Neural progenitor cell (in vitro differentiated cells): ENCODE data around the gene DCTN3.

Experiments used
- EZH2 ChIP-seq: fragments of 200-600 bp; sonication (generic); IDR thresholded peaks from 2 replicates; pipeline ENCODE4 v1.6.1; 2017; ENCODE audit warnings: antibody characterized with exemption, mild to moderate bottlenecking, moderate library complexity
- TF ChIP-seq, protein P1 (sequence below): fragments of 200-600 bp; sonication (generic); IDR thresholded peaks from 2 replicates; pipeline ENCODE4 v1.5.1; 2017; ENCODE audit warnings: antibody characterized with exemption, mild to moderate bottlenecking

DNA sequence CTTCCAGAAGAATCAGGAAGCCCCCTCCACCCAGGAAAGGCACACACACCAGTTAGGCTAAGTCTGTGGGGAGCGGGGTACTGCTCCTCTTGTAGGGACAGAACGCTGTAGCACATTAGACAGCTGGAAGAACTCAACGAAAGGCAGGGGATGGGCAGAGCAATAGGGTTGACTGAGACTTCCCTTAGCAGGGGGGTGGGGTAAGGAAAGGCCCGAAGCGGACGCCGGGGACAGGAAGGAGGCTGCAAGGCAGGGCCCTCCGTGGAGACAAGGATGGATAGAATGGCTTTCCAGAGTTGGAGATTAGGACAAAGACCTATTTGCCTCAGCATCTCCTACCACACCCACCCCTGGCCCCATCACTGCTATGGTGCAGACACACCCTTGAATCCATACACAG is 45.1 kb downstream of the DCTN3 start:
- TF ChIP-seq, protein P1, sequence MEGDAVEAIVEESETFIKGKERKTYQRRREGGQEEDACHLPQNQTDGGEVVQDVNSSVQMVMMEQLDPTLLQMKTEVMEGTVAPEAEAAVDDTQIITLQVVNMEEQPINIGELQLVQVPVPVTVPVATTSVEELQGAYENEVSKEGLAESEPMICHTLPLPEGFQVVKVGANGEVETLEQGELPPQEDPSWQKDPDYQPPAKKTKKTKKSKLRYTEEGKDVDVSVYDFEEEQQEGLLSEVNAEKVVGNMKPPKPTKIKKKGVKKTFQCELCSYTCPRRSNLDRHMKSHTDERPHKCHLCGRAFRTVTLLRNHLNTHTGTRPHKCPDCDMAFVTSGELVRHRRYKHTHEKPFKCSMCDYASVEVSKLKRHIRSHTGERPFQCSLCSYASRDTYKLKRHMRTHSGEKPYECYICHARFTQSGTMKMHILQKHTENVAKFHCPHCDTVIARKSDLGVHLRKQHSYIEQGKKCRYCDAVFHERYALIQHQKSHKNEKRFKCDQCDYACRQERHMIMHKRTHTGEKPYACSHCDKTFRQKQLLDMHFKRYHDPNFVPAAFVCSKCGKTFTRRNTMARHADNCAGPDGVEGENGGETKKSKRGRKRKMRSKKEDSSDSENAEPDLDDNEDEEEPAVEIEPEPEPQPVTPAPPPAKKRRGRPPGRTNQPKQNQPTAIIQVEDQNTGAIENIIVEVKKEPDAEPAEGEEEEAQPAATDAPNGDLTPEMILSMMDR: no peak
- TF ChIP-seq EZH2: no peak
